Suprapubic skin (tissue), 4 donors: Measurements from ENCODE around the gene SLC4A11. TPM values are rescaled to one million over a fixed set of nuclear protein-coding genes. Genes with fewer than 3 reads are reported as not detected.
A peak's percentile ranks its signal among the peaks of the same experiment; 100 is the strongest.

ENCODE experiments used
- DNase-seq, 2 donors: peaks; one replicate each; pipeline ENCODE4 v3.0.0-alpha.2; 2019; ENCODE audit warnings: low spot score in 2 of 2
- H3K27ac ChIP-seq: fragments of 200-600 bp; sonication (generic); one replicate; pipeline ENCODE4 v1.5.1; 2019
- H3K27me3 ChIP-seq: fragments of 200-600 bp; sonication (generic); one replicate; pipeline ENCODE4 v1.5.1; 2019
- H3K36me3 ChIP-seq: fragments of 200-600 bp; sonication (generic); one replicate; pipeline ENCODE4 v1.5.1; 2019
- H3K4me1 ChIP-seq: fragments of 200-600 bp; sonication (generic); one replicate; pipeline ENCODE4 v1.5.1; 2019
- H3K4me3 ChIP-seq: fragments of 200-600 bp; sonication (generic); one replicate; pipeline ENCODE4 v1.5.1; 2019; ENCODE audit warnings: mild to moderate bottlenecking
- H3K9me3 ChIP-seq: fragments of 200-600 bp; sonication (generic); one replicate; pipeline ENCODE4 v1.5.1; 2019
- CTCF ChIP-seq, 2 donors: fragments of 200-600 bp in 1 of 2; fragments of 450-650 bp in 1 of 2; sonication (generic) in 1 of 2; IDR thresholded peaks; one replicate each; pipeline ENCODE4 v1.5.1; 2016 to 2019; ENCODE audit warnings: antibody characterized with exemption in 2 of 2, mild to moderate bottlenecking in 1 of 2, moderate library complexity in 1 of 2
- EP300 ChIP-seq: sonication (generic); formaldehyde crosslinking; IDR thresholded peaks from one replicate; pipeline ENCODE4 v1.6.1; 2017; ENCODE audit warnings: antibody characterized with exemption
- POLR2A ChIP-seq, 2 donors: fragments of 450-650 bp; IDR thresholded peaks; one replicate each; pipeline ENCODE4 v1.6.1; 2017; ENCODE audit warnings: antibody characterized with exemption in 2 of 2, mild to moderate bottlenecking in 2 of 2, moderate library complexity in 2 of 2
- POLR2AphosphoS5 ChIP-seq, 3 donors: sonication (generic); formaldehyde crosslinking; IDR thresholded peaks; one replicate each; pipeline ENCODE4 v1.6.1; 2017; ENCODE audit warnings: antibody characterized with exemption in 3 of 3
- whole genome bisulfite sequencing: methylation state at CpG from one replicate; pipeline ENCODE4 v1.1.5; 2018; 5-methylcytosine and 5-hydroxymethylcytosine counted together
- total RNA-seq, 4 donors: library from RNA; depleted of rRNA; stranded (reverse); fragments of >200 nt; gene quantifications; one replicate each; pipeline ENCODE4 v1.1.0, GENCODE V29; 2016

The SLC4A11 gene
- total RNA-seq, 4 donors from 2014 or later = 9.9 to 26.2 (median 15.3) TPM

- no peak overlapping the region for H3K27ac ChIP-seq
- no peaks in the 10 kb centered on the region for H3K9me3 ChIP-seq
- H3K4me1 ChIP-seq = no peaks in the 10 kb centered on the region
- no peak for DNase-seq
- no peaks in the 10 kb centered on the region for H3K27me3 ChIP-seq
- WGBS = 100% methylated on average over 1 of the region's 5 CpGs
- no peak overlapping the region for H3K4me3 ChIP-seq
- no peak for TF ChIP-seq POLR2A (IDR thresholded peaks at IDR 0.05)
- TF ChIP-seq EP300 = no peak
- no peak for TF ChIP-seq CTCF (IDR thresholded peaks at IDR 0.05)
- TF ChIP-seq POLR2AphosphoS5 (IDR thresholded peaks at IDR 0.05) = no peak
- H3K36me3 ChIP-seq = peaks cover 88% of the 10 kb centered on the region
Measured at GRCh38 chr20:3255728-3256127, 16.7 kb upstream of the SLC4A11 start.

GRCh38 chr20:3251806-3252205 is 12.8 kb upstream of the SLC4A11 start:
- Histone ChIP-seq H3K27me3 (no peaks in the 10 kb centered on the region), H3K9me3 (no peaks in the 10 kb centered on the region), H3K4me1 (peaks cover 13% of the 10 kb centered on the region), H3K36me3 (peaks cover 52% of the 10 kb centered on the region), H3K27ac (no peak overlapping the region), H3K4me3 (no peak overlapping the region)
- no peak for DNase-seq
- WGBS = 20% methylated on average over 3 of the region's 8 CpGs
- TF ChIP-seq POLR2AphosphoS5 (IDR thresholded peaks at IDR 0.05) = no peak
- no peak for TF ChIP-seq CTCF (IDR thresholded peaks at IDR 0.05)
- no peak for TF ChIP-seq EP300
- no peak for TF ChIP-seq POLR2A (IDR thresholded peaks at IDR 0.05)

GRCh38 chr20:3250091-3250504 is 11.1 kb upstream of the SLC4A11 start:
- no peaks in the 10 kb centered on the region for H3K27me3 ChIP-seq
- H3K4me1 ChIP-seq = peaks cover 13% of the 10 kb centered on the region
- H3K4me3 ChIP-seq = no peak overlapping the region
- no peak for TF ChIP-seq EP300
- TF ChIP-seq POLR2A (IDR thresholded peaks at IDR 0.05) = no peak
- no peak for TF ChIP-seq POLR2AphosphoS5 (IDR thresholded peaks at IDR 0.05)
- TF ChIP-seq CTCF (IDR thresholded peaks at IDR 0.05) = no peak
- peaks cover 35% of the 10 kb centered on the region for H3K36me3 ChIP-seq
- H3K27ac ChIP-seq = no peak overlapping the region
- no peak for DNase-seq
- WGBS = 80% methylated on average over 8 of the region's 10 CpGs
- no peaks in the 10 kb centered on the region for H3K9me3 ChIP-seq

GRCh38 chr20:3248993-3249347 is 10.0 kb upstream of the SLC4A11 start:
- H3K27me3 ChIP-seq = no peaks in the 10 kb centered on the region
- WGBS = 16% methylated on average over 13 of the region's 18 CpGs
- peaks cover 13% of the 10 kb centered on the region for H3K4me1 ChIP-seq
- H3K4me3 ChIP-seq = peak overlapping the region; percentile 24
- H3K27ac ChIP-seq = no peak overlapping the region
- DNase-seq = no peak
- TF ChIP-seq POLR2A (IDR thresholded peaks at IDR 0.05) (no peak), POLR2AphosphoS5 (IDR thresholded peaks at IDR 0.05) (no peak), CTCF (IDR thresholded peaks at IDR 0.05) (no peak), EP300 (no peak)
- H3K9me3 ChIP-seq = no peaks in the 10 kb centered on the region
- H3K36me3 ChIP-seq = peaks cover 24% of the 10 kb centered on the region

- Histone ChIP-seq H3K4me3 (peak overlapping the region; percentile 24), H3K27me3 (no peaks in the 10 kb centered on the region), H3K9me3 (no peaks in the 10 kb centered on the region), H3K27ac (no peak overlapping the region), H3K36me3 (peaks cover 19% of the 10 kb centered on the region), H3K4me1 (peaks cover 13% of the 10 kb centered on the region)
- whole genome bisulfite sequencing = 14% methylated on average over 43 of the region's 53 CpGs
- no peak for TF ChIP-seq EP300
- TF ChIP-seq CTCF (IDR thresholded peaks at IDR 0.05) = no peak
- TF ChIP-seq POLR2A (IDR thresholded peaks at IDR 0.05) = no peak
- TF ChIP-seq POLR2AphosphoS5 (IDR thresholded peaks at IDR 0.05) = no peak
- DNase-seq = no peak
Measured at GRCh38 chr20:3248167-3248992, 9.4 kb upstream of the SLC4A11 start.
